NOMO-1 (cell line): ENCODE measurements around the gene PLA2G4B.

Experiments
- DNase-seq, 2 experiments: peaks; one replicate each; lab custom pipeline; 2025; ENCODE audit not compliant: unreplicated experiment in 2 of 2; lab: John Stamatoyannopoulos, UW

Gene PLA2G4B

DNA sequence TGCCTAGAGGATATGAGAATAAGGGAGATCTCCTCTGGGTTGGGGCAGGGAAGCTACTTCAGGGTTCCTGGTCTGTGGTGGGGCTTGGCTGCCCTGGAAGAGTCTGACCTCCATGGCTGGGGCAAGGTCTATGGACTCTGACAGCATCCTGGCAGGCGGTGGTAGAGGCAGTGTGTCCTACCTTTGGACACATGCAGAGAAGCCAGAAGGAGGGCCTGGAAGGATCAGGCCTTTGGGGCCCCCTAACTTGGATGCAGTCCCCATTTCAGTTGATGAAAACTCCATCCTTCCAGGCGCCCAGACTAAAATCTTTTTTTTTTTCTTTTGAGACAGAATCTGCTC lies 44.8 kb downstream of the PLA2G4B start:
- DNase-seq: no peak

GRCh38 chr15:41884458-41884857 lies 45.8 kb downstream of the PLA2G4B start:
- no peak for DNase-seq

- no peak for DNase-seq
These were observed 46.7 kb downstream of the PLA2G4B start for GRCh38 chr15:41885321-41885720.

- no peak for DNase-seq
These were observed 47.2 kb downstream of the PLA2G4B start for GRCh38 chr15:41885841-41886240.

DNA sequence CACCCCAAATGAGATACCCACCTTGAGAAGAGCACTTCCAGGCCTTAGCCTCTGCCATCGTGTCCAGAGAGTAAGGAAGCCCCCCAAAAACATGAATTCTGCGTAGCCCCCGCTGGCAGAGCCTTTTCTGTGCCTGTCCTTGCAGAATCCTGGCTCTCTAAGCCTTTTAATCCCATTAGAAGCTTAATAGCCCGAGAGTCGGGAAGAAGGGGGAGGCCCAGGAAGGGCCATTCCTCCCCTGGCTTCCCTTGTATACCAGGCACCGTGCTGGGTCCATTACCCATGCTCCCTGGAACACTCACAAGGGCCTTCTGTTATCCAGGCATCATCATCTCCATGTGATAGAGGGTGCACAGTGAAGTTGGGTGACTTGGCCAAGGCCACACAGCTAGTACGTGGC lies 48.1 kb downstream of the PLA2G4B start:
- DNase-seq: no peak

DNA sequence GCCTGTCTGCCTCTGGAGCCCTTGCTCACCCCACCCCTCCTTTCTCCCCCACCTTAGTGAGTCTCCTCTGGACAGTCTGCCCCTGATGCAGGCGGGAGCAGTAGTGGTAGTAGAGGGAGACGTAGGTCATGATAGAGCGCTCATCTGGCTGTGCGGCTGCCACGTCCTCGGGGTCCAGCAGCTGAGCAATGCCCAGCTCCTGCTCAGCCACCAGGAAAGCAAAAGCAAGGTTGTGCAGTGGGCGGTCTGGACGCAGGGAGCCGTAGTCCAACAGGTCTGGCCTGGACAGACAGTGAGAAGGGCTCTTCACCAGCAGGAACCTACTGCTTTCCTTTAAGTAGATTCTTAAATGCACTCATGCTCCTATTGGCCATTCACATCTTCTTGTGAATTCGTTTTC lies 48.5 kb downstream of the PLA2G4B start:
- DNase-seq: no peak

GRCh38 chr15:41887893-41888292 lies 49.2 kb downstream of the PLA2G4B start:
- no peak for DNase-seq

DNA sequence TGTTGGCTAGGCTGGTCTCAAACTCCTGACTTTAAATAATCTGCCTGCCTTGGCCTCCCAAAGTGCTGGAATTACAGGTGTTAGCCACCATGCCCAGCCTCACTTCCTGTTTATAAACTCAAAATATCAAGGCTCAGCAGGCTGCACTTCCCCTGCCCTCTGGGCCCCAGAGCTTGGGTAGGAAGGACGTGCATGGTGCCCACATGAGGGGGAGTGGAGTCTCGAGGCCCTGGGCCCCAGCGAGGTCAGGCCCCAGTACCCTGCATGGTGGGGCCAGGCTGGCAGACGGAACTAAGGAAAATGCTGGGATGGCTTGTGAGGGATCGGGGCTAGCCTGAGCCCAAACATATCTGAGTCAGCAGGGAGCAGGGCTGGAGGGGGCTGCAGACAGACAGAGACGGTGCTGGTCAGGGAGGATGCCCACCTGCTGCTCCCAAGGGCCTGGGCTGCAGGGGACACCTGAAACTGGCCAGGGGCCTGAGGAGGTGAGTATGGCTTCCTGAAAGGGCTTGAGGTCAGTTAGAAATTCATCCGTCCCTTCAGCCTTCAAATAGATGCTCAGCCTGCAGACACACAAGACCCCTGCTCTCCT lies 50.1 kb downstream of the PLA2G4B start:
- DNase-seq: peak; percentile 5 to 26

DNA sequence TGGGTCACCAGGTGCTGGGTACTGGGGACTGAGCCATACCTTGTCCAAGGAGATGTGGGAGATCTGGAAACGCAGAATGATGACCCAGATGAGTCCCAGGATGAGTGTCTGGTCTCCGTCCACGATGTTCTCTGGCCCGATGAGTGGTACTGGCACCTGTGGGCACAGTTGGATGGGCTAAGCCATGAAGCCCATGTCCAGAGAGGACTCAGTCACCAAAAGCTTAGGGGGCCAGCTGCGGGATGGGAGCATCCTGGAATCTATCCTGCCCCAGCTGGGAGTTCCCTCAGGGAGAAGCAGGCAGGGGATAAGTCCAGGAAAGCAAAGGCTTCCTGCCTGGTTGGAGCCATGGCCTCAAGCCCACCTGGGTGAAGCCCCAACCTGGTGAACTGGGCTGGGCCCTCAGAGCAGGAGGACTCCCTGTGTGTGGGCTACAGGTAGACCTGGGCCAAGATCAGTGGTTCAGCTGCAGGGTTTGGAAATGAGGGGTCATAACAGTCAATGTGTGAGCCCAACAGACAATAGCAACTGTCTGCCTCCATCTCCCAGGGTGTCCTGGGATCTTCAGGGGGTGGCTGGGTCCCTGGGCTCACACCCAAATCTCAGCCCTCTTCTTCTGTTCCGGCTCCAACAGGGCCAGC lies 51.5 kb downstream of the PLA2G4B start:
- no peak for DNase-seq

GRCh38 chr15:41891226-41891625 lies 52.6 kb downstream of the PLA2G4B start:
- DNase-seq: no peak

- no peak for DNase-seq
These were observed 53.3 kb downstream of the PLA2G4B start for GRCh38 chr15:41891946-41892345.

DNA sequence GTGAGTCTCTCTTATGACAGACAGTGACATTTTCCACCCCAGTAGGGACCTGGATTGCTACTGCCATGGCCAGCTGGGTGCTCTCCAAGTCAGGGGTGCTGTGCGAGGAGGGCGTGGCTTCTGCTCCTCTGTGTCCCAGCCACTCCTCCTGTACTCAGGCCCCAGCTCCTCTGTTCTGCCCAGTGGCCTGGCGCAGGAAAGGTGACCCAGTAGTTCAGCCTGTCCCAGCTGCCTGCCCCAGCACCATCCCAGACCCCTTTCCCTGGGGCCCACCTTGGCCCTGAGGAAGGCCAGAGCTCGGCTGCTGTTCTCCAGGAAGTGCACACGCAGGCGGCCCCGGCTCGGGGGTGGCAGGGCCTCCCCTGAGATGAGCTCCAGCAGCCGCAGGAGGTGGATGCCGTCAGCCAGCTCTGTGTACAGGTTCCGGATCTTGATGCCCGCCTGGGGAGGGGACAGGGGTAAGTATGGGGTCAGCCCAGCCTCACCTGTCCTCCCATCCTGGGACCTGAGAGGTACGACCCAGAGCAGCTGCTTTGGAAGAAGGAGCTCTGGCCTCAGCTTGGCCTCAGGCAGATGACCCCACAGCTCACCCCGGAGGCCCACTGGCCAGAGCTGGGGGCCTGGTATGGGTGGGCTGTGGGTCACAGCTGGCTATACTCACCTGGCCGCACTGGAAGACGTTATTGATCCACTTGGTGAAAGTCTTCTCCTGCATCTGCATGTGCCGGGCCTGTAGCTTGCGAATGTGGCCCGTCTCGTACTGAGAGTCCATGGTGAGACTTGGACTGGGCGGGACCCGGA lies 54.2 kb downstream of the PLA2G4B start:
- DNase-seq: no peak

GRCh38 chr15:41893422-41894250 lies 55.0 kb downstream of the PLA2G4B start, which contains the start of gene SPTBN5:
TSS of gene SPTBN5 (minus strand) at chr15:41894053. CDS start at chr15:41893497, 556 bp downstream.
- no peak for DNase-seq

GRCh38 chr15:41894251-41894790 lies 55.7 kb downstream of the PLA2G4B start:
- DNase-seq: no peak

GRCh38 chr15:41894791-41895463 lies 56.3 kb downstream of the PLA2G4B start:
- DNase-seq: peak; percentile 63 to 69

GRCh38 chr15:41895491-41895890 lies 56.8 kb downstream of the PLA2G4B start:
- DNase-seq: no peak

GRCh38 chr15:41895957-41896356 lies 57.3 kb downstream of the PLA2G4B start:
- DNase-seq: no peak

- no peak for DNase-seq
These were observed 57.9 kb downstream of the PLA2G4B start for GRCh38 chr15:41896566-41896965.

DNA sequence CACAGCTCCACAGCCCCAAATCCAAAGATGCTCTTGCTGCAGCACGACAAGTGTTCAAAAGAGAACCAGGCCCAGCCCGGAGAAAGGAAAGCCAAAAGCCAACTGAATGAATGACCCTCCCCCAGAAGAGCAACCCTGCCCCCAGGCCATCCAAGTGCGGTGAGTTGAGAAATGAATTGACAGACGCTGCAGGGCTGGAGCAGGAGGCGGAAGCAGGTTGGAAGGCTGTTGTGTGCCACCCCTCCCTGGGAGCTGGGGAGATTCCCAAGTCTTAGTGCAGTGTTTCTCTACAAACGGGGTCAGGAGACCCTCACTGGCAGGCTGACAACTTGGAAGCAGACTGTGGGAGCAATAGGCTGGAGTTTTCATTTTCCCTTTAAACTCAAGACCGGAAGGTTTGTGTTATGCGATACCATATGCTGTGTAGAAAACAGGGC lies 58.7 kb downstream of the PLA2G4B start:
- no peak for DNase-seq
